GM18858 (cell line): ENCODE measurements around the gene ASTN2.

Source experiments
- ATAC-seq: cut with Tn5 transposase; IDR thresholded peaks from one replicate; pipeline ENCODE4 v1.9.1; 2021; ENCODE audit not compliant: unreplicated experiment

ASTN2 gene

DNA sequence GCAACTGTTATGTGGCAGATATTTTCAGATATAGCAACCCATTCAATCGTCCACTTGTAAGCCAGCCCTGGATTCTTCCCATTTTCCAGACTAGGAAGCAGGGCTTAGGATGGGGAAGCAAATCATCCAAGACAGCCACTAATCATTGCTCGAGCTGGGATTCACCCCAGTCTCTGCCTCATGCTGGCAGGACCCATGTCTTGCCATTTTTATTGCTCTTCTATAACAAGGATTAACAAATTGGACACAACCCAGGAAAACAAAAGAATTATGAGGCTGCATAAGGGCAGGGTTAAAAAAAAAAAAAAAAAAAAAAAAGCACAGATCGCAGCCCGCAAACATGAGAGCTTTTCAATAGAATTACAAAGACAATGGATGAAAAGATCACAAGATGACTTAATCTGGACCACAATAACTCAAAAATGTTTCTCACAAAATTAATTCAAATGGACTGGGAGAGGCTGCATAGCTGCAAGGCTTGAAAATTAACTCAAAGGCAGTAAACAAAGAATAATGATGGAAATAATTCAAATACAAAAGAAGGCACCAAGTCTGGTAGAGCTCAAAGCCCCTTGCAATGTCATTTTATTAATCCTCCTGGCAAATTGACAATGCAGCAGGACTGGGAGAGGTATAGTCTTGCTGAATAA lies 40.7 kb downstream of the ASTN2 start:
- ATAC-seq = no peak

DNA sequence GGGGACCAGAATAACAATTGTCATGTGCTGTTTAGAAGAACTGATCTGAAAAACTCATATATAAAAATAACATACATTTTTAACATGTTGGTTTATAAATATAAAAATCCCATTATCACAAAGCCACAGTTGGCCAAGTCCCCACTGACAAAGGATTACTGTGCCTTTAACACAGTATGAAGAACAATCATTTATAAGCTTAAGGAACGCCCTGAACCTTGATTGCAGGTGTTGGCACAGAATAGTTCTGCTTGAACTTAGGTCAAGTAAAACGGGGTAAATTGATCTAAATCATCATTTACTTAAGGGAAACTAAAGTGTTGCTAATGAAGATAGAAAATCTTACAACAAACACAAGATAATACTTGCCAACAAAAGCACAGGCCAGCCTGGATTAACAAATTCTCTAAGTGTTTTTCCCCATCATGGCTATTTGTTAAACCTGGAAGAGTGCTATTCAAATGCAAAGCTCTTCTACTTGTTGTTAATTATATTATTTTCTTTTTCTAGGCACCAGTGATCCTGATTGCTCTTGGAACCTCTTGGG lies 46.1 kb downstream of the ASTN2 start:
- no peak for ATAC-seq

DNA sequence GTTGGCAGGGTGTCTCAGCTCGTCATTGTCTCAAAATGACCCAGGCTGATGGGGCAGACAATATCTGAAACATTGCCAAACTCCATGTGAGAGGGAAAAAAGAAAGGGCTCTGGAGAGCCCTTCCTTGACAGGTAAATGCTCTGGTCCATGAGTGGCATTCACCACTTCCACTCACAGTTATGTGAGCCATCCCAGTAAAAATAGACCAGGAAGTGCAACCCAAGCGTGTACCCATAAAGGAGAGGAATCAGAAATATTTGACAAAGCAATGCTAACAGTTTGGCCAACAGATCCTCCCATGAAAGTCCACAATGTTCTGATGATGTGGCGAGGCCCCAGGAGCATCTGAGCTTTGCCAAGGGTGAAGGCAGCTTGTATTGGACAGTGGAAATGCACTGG lies 49.4 kb downstream of the ASTN2 start:
- no peak for ATAC-seq

DNA sequence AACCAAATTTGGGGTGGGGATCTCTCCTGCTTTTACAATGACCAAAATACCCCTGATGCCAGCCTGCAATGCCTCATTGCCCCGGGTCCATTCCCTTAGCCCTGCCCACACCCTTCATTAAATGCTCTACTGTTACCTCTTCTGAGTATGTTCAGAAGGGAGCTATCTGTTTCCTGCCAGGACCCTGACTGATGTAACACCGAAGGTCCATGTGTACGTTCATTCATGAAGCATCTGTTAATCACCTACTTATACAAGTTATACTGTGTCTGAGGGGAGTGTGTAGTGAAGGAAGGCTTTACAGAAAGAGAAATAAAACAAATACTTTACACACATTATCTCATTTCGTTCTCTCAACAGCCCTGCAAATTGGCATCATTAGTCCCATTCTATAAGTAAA lies 51.9 kb downstream of the ASTN2 start:
- ATAC-seq = no peak

DNA sequence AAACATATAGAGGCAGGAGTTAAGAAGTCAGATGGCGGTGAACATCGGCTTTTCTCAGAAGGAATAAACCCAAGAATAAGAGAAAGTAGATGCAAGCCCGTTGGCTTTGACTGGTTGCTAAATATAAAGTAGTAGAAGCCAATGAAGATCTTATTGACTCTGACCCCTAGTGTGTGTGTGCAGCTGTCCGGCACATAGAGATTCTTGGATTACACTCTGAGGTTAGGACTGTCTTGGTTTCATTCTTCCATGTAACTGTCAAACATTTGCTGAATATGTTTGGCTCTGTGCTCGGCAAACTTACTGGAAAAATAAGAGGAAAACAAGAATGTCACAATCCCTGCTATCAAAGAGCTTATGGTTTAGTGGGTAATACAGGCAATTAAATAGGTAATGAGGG lies 54.9 kb downstream of the ASTN2 start:
- ATAC-seq = no peak

DNA sequence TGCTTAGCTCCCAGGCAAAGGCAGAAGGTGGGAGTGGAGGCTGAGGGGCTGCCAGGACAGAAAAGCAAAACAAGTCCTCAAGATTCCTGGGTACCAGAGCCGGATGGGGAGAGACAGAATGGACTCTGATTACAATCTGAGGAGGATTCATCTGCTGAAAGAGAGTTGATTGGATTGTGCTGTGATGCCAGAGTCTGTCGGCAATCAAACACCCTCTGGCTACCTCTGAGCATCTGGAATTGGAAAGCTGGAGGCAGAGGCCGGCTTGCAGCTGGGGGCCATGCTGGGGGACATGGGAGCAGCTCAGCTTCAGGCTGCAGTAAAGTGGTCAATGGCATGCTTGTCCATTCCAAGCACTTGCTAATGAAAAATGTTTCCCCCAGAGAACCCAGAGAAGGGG lies 59.3 kb downstream of the ASTN2 start:
- ATAC-seq = no peak

DNA sequence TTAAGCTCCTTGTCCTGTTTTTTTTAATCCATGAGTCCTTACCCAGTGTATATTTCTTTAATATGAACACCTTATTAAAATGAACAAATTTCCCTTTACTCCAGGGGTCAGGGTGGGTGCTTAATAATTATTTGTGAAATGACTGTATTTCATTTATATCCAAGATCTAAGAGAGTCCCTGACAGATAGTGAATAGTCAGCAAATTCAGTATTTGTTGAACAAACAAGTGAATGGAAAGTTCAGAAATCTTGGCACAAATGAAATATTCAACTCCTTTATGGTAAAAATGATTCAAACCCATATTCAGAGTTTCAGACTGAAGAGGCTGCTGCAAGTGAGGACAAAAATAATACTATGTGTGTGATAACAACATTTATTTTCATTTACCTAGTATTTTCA lies 59.9 kb downstream of the ASTN2 start:
- no peak for ATAC-seq

DNA sequence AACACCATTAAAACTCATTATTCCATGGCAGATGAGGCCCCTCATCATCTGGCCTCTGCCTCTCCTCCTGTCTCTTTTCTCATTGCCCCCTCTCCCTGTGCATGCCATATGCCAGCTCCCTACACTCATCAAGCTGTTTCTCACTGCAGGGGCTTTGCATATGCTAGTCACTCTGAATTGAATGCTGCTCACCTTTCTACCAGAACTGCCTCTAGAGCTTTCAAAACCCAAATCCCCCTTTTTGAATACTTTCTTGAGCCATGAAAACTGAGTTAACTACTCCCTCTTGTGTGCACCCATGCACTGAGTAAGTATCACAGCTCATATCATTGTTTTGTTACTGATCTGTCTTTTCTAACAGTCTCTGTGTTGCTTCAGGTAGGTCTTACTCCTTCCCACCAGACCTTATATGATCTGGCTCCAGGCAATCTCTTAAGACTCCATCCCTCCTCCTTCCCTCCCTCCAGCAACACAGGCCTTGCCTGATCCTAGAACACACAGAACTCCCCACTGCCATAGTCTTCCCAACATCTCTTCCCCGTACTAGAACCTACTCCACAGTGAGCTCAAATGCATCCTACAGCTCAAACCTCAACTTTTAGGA lies 60.5 kb downstream of the ASTN2 start:
- no peak for ATAC-seq

DNA sequence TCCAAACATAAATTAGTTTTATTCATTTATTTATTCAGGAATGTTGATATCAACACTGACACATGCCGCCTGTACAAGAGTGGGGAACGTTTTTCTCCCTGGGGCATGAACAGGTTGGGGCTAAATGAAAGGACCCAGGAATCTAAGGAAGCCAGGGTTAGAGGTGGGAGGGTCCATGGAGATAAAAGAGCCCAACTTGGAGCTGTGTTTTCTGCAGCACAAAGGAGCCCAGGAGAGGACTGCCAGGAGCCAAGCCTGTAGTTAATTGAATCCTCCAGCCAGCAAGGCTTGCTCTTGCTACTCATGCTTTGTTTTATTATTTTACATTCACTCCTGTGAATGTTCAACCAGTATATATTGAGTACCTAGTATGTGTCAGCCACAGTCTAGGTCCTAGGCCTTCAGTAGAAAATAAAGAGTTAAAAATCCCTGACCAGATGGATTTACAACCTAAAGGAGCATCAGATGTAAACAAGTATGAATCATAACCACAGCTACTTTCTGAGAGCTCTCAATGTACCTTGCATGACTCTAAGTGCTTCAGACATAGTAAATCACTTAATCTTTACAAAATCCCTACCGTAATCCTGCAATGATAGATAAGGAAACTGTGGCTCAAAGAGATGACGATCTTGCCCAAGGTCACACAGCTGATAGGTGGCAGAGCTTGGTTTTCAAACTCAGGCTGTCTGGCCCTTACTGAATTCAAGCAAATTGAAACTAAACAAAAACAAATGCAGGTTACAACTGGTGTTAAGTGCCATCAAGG lies 69.8 kb downstream of the ASTN2 start:
- no peak for ATAC-seq

DNA sequence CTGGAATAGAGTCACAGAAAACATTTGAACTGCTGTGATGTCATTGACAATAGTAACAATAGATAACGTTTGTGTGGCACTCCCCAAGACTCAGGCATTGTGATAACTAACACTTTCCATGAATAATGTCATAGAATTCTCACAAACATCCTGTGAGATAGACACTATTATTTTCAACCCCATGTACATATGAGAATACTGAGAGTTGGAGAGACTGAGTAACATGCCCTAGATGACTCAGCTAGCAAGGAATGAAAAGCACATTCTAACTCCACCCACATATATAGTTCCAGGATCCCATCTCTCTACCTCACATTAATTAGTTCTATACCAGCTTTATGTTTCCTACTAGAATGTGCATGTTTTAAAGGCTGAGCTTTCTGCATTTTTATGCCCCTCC lies 71.4 kb downstream of the ASTN2 start:
- ATAC-seq = no peak

DNA sequence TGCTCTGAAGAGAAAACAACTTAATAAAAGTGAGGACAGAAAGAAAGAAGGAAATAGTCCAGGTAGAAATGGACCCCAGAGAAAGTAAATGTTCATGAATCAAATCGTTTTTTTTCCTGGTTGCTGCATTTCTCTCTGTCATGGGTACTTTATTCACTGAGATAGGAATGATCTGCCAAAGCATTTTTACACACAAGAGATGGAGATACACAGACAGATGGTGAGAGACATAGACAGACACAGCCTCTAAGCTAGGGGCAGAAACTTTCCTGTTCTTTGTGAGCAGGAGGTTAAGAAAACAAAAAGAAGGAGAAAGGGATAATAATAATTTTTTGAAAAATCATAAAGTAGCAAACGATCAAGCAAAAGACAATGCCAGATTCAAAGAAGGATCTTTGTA lies 73.7 kb downstream of the ASTN2 start:
- no peak for ATAC-seq

DNA sequence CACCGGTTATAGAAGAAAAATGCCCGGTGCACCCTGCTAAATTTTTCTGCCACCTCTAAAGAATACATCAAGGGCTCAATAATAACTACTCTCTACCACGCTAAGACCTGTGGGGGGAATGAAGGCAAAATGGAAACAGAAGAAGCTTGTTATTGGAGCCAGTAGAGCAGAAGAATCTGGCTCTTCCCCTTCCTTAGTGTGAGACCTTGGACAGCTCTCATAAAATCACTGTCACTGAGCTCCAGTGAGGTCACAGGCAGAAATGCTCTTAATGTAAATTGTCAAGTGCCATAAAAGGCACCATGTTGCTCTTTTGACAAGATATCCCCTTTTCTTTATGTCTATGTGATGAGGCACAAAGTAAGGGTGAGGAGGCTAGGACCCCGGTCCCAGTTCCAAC lies 74.4 kb downstream of the ASTN2 start:
- ATAC-seq = no peak

DNA sequence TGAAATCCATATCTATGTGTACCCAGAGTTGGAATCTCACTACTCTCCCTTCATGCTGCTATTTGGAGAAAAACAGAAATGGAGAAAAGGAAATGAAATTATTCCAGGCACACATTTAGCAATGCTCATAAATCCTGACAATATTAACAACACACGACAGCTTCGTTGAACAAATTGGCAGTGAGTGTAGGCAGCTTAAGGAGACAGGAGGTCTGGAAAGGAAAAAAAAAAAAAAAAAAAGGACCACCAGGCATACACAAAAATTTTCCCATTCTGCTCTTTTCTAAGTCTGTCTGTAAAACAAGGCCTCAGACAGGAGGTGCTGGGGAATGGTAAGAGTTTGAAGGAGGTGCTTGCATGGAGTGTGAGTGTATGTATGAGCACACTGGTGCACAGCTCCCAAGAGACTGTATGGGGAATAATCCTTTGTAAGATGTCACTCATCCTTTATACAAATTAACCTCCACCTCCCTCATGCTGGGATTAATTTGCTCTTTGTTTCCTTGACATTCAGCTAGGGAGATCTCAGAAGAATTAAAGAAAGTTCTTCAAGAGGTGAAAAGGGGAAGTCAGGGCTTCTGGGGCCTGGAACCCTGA lies 78.9 kb downstream of the ASTN2 start:
- no peak for ATAC-seq

DNA sequence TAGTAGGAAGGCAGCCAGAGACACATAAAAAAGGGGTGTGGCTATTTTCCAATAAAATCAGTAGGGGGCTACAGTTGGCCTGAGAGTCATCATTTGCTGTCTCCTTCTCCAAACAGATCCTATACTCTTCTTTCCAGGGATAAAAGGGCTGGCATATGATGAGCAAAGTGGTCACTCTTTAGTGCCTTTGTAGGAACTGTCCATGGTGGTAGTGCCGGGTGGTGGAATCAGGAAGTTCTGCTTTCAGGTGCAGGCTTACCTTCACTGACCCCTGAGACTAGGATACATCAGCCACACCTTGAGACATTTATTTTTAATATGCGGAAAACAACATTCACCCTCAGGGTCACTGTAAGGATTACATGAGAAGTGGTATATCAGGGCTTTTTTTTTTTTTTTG lies 80.8 kb downstream of the ASTN2 start:
- no peak for ATAC-seq

DNA sequence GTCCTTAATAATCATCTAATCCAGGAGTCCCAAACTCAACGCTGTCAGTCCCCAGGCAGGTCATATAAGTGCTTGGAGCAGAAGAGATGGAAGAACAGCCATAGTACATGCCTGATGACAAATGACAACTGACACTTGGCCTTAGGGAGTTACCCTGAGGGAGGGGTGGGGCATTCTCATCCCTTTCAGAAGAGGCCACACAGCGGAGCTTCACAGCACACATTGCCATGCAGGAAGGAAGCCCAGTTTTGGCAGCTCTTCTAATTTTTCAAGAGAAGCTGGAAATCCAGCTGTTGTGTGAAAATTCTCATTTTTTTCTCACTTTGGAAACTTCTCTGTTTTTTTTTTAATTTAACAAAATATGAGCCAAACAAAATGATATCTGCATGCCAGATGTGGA lies 89.0 kb downstream of the ASTN2 start:
- ATAC-seq = no peak

DNA sequence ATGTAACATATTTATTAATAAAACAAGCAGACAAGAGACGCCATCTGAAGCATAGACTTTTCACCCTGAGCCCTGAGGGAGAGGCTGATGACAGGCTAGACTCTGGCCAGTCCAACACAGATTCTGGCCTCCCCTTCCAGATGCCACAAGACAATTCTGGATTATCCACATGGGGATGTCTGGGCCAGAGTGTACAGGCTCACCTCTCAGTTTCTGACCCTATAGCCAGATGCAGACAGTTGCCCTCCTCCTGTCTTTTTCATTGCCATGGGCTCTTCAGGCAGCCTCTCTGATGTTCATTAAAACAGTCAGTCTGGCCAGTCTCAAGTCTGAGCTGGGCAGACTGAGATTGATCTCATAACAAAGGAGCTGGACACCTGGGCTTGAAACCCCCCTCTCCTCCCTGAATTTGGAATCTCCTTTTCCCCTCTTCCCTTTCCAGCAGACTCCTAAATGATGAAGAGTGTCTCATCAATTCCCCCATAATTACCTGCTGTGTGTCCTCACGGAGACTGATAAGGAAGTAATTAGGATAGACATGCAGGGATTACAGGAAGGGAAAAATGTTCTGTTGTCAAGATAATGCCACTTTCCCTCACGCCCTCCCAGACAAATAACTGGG lies 89.6 kb downstream of the ASTN2 start:
- no peak for ATAC-seq

DNA sequence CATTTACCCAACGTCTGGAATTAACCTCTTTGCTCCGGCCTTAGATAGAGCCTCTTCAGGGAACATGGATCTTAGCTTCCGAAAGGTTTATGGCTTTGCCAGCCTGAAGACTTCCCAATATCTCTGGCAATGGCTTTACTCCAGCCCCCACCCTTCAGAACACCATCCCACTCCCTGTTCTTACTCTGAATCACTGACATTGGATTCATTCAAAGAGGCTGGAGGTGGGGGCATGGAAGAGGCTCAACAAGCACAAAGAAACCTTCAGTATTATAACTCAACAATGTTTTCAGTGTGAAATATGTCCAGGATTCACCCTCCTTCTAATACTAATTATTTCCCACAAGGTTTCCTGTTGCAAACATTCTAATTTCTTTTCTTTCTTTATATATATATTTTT lies 91.5 kb downstream of the ASTN2 start:
- no peak for ATAC-seq

DNA sequence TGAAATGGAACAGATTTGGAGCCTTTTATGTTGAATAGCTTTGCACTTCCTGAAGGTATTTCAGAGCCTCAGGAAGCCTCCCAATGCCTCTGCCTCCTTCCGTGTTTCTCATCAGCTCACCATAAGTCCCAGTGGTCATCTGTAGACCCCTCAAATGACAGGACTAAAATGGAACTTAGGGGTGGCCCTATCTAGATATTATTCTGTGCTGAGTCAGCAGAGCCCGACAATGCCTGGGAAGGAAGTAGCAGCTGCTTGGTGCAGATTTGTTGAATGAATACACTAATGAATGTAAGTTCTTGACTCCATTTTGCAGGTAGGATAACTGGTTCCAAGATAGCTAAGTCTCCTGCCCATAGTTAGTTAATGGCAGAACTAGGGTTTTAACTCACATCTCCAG lies 97.7 kb downstream of the ASTN2 start:
- ATAC-seq = no peak

DNA sequence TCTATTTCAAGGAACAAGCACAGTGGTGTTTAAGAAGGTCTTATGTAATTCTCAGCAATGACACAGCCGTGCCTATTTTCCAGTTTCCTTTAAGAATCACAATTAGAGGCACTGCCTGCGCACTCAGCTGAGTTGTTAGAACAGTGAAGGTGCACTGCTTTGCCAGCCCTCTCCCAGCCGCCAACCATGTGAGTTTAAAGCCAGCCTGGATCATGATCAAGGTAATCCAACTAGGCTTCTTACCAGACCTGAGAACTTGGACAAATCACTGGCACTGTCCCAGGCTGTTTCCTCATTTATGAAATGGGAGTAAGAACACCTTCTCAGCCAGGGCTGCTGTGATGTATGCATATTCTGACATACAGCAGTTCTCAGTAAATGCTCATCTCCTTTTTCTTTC lies 99.6 kb downstream of the ASTN2 start:
- ATAC-seq = no peak

DNA sequence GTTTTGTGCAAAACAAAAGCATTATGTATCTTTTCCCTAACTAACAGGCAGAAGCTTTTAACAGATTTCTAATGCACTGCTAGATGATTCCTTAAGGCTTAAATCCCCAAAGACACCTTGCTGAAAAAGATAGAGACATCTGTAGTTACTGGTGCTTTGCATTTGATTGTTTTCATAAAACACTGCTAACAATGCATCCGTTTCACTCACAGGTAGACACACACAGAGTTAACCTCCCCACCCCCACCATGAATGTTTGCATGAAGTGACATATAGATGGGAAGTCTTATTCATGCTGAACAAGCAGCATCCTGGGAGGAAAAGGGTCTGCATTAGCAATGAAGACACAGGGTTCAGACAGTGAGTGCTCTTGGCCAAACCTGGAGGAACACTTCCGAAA lies 100.9 kb downstream of the ASTN2 start:
- ATAC-seq = no peak

DNA sequence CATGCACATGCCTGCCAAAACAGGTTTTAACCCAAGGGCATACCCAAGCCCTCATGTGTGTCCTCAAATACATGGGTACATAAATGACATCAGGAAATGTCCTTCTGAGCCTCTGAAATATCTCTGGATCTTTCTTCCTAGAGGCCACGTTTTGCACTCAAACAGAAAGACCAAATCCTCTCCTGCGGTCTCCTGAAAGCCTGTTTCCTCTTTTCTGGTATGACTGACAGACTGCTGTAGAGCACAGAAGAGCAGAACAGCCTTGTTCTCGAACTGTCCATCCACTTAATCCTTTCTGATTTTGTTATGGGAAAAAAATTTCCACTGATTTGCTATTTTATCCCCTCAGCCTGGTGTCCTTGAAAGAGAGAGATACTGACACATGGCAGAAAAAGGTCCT lies 107.2 kb downstream of the ASTN2 start:
- ATAC-seq = no peak
